ENCODE results near the gene CDHR1. TPM values are rescaled to one million over a fixed set of nuclear protein-coding genes. Genes with fewer than 3 reads are reported as not detected.

CDHR1 gene
- total and polyA plus RNA-seq, 7 donors: 0.27 to 26.6 (median 2.4) TPM

GRCh38 chr10:84181631-84182030, 12.7 kb upstream of the CDHR1 start:
- Histone ChIP-seq H3K9me3 (no peaks in the 10 kb centered on the region), H3K27me3 (peaks cover 0 to 4% (median 0%) of the 10 kb centered on the region in 3 donors), H3K36me3 (no peaks in the 10 kb centered on the region), H3K4me3 (no peak overlapping the region), H3K27ac (no peak overlapping the region), H3K4me1 (no peaks in the 10 kb centered on the region)
- intact Hi-C loops (cut with DNase I): no loop called here
- DNase-seq: no peak
- TF ChIP-seq POLR2A (IDR thresholded peaks at IDR 0.05) (no peak), CTCF (IDR thresholded peaks at IDR 0.05) (no peak), POLR2AphosphoS5 (IDR thresholded peaks at IDR 0.05) (no peak), EP300 (IDR thresholded peaks at IDR 0.05) (no peak)
- WGBS, 2 donors: 84 to 88% methylated on average over 5 of the region's 5 CpGs

GRCh38 chr10:84184517-84184916, 9.8 kb upstream of the CDHR1 start:
- Histone ChIP-seq H3K4me3 (no peak overlapping the region), H3K36me3 (no peaks in the 10 kb centered on the region), H3K27me3 (peaks cover 0 to 4% (median 0%) of the 10 kb centered on the region in 3 donors), H3K4me1 (no peaks in the 10 kb centered on the region), H3K9me3 (no peaks in the 10 kb centered on the region), H3K27ac (no peak overlapping the region)
- WGBS, 2 donors: 16 to 61% methylated on average over 4 of the region's 4 CpGs
- TF ChIP-seq EP300 (IDR thresholded peaks at IDR 0.05) (no peak), CTCF (IDR thresholded peaks at IDR 0.05) (no peak), POLR2A (IDR thresholded peaks at IDR 0.05) (no peak), POLR2AphosphoS5 (IDR thresholded peaks at IDR 0.05) (no peak)
- intact Hi-C loops (cut with DNase I): no loop called here
- DNase-seq: no peak

GRCh38 chr10:84185526-84186175, 8.7 kb upstream of the CDHR1 start:
- Histone ChIP-seq H3K27ac (no peak overlapping the region), H3K4me1 (no peaks in the 10 kb centered on the region), H3K36me3 (no peaks in the 10 kb centered on the region), H3K9me3 (no peaks in the 10 kb centered on the region), H3K27me3 (peaks cover 0 to 10% (median 0%) of the 10 kb centered on the region in 3 donors), H3K4me3 (no peak overlapping the region)
- WGBS, 2 donors: 69 to 76% methylated on average over 11 of the region's 11 CpGs
- TF ChIP-seq POLR2AphosphoS5 (IDR thresholded peaks at IDR 0.05) (no peak), CTCF (IDR thresholded peaks at IDR 0.05) (no peak), EP300 (IDR thresholded peaks at IDR 0.05) (no peak), POLR2A (IDR thresholded peaks at IDR 0.05) (no peak)
- intact Hi-C loops (cut with DNase I): no loop called here
- no peak for DNase-seq

- intact Hi-C loops (cut with DNase I): no loop called here
- H3K4me1 ChIP-seq: peaks cover 0 to under 1% (median 0%) of the 10 kb centered on the region in 4 donors
- H3K9me3 ChIP-seq: no peaks in the 10 kb centered on the region
- TF ChIP-seq CTCF (IDR thresholded peaks at IDR 0.05) (no peak), POLR2AphosphoS5 (IDR thresholded peaks at IDR 0.05) (no peak), EP300 (IDR thresholded peaks at IDR 0.05) (no peak), POLR2A (IDR thresholded peaks at IDR 0.05) (no peak)
- WGBS, 2 donors: 15 to 58% methylated on average over 3 of the region's 3 CpGs
- DNase-seq: no peak
- H3K4me3 ChIP-seq: no peak overlapping the region
- no peak overlapping the region for H3K27ac ChIP-seq
- H3K36me3 ChIP-seq: no peaks in the 10 kb centered on the region
- peaks cover 0 to 25% (median 0%) of the 10 kb centered on the region in 3 donors for H3K27me3 ChIP-seq
Observed at GRCh38 chr10:84188815-84189214, 5.5 kb upstream of the CDHR1 start.

- intact Hi-C loops (cut with DNase I): no loop called here
- no peak overlapping the region for H3K27ac ChIP-seq
Observed at GRCh38 chr10:84190621-84191020, 3.7 kb upstream of the CDHR1 start.

More at GRCh38 chr10:84190621-84191020, 3.7 kb upstream of the CDHR1 start:
- no peak overlapping the region for H3K4me3 ChIP-seq
- peak; percentile 32 for DNase-seq
- no peaks in the 10 kb centered on the region for H3K36me3 ChIP-seq
- peaks cover 0 to 18% (median 15%) of the 10 kb centered on the region in 4 donors for H3K4me1 ChIP-seq
- 78 to 94% methylated on average over 3 of the region's 3 CpGs for WGBS, 2 donors
- TF ChIP-seq POLR2A (IDR thresholded peaks at IDR 0.05) (no peak), CTCF (IDR thresholded peaks at IDR 0.05) (no peak), POLR2AphosphoS5 (IDR thresholded peaks at IDR 0.05) (no peak), EP300 (IDR thresholded peaks at IDR 0.05) (no peak)
- H3K27me3 ChIP-seq: peaks cover 0 to 39% (median 14%) of the 10 kb centered on the region in 3 donors
- no peaks in the 10 kb centered on the region for H3K9me3 ChIP-seq
